H1 (cell line): Measurements from ENCODE around the gene PPIF. TPM values are rescaled to one million over a fixed set of nuclear protein-coding genes. Genes with fewer than 3 reads are reported as not detected.

Experiments used
- CTCF ChIA-PET: fragments of 300-600 bp; sonication (Branson Sonifier 250); formaldehyde crosslinking; loops from one replicate; lab custom pipeline; 2021; ENCODE audit not compliant: partially characterized antibody; lab: Charles Lee
- POLR2A ChIA-PET: fragments of 300-600 bp; sonication (Branson Sonifier 250); formaldehyde crosslinking; loops from one replicate; lab custom pipeline; 2021; ENCODE audit warnings: inconsistent platforms; ENCODE audit not compliant: partially characterized antibody; lab: Charles Lee
- DNase-seq, 2 experiments: peaks; one replicate each; pipeline versions ENCODE4 v3.0.0 to v3.0.0-alpha.2; 2010 to 2022; ENCODE audit warnings: low spot score in 2 of 2, low read depth in 1 of 2, mixed read lengths in 1 of 2
- FAIRE-seq: peaks from 2 replicates; lab custom pipeline; 2011; peaks lifted over from hg19 to GRCh38; lab: Jason Lieb, UNC
- H2AFZ ChIP-seq: 2 replicates; pipeline ENCODE4 v1.8.1; 2012; ENCODE audit warnings: low read length, inconsistent platforms
- H2AK5ac ChIP-seq: 2 replicates; pipeline ENCODE4 v1.6.1; 2013; ENCODE audit warnings: low read depth, low read length
- H2BK120ac ChIP-seq: replicated peaks from 2 replicates; pipeline ENCODE3; 2013; ENCODE audit warnings: low read depth, low read length, inconsistent platforms
- H2BK12ac ChIP-seq: 2 replicates; pipeline ENCODE4 v1.6.1; 2013; ENCODE audit warnings: low read depth, low read length
- H2BK15ac ChIP-seq: 2 replicates; pipeline ENCODE4 v1.6.1; 2013; ENCODE audit warnings: low read length
- H2BK20ac ChIP-seq: 2 replicates; pipeline ENCODE4 v1.6.1; 2013; ENCODE audit warnings: low read length
- H2BK5ac ChIP-seq: 2 replicates; pipeline ENCODE4 v1.6.1; 2013; ENCODE audit warnings: low read depth, low read length
- H3K14ac ChIP-seq: 2 replicates; pipeline ENCODE4 v1.6.1; 2013; ENCODE audit warnings: inconsistent platforms; ENCODE audit not compliant: insufficient read length
- H3K18ac ChIP-seq: 2 replicates; pipeline ENCODE4 v1.6.1; 2013; ENCODE audit warnings: low read length; ENCODE audit errors: extremely low read depth
- H3K23ac ChIP-seq: 2 replicates; pipeline ENCODE4 v1.6.1; 2013; ENCODE audit warnings: inconsistent platforms; ENCODE audit not compliant: insufficient read length
- H3K23me2 ChIP-seq: 2 replicates; pipeline ENCODE4 v1.6.1; 2013; ENCODE audit warnings: low read depth, low read length
- H3K27ac ChIP-seq: 2 replicates; pipeline ENCODE4 v1.6.1; 2011; ENCODE audit warnings: low read depth, low read length, inconsistent platforms
- H3K27me3 ChIP-seq, 4 experiments: replicated peaks in 1 of 4; 1 replicate in 1 of 4; 2 replicates in 3 of 4; pipeline versions ENCODE4 v1.6.1 to v1.8.1; 2011 to 2013; ENCODE audit warnings: low read length in 3 of 4, mild to moderate bottlenecking in 3 of 4, inconsistent platforms in 2 of 4, mixed read lengths in 2 of 4, moderate library complexity in 1 of 4; ENCODE audit not compliant: control insufficient read depth in 3 of 4, insufficient read depth in 3 of 4; ENCODE audit errors: extremely low read depth in 1 of 4
- H3K36me3 ChIP-seq, 4 experiments: 2 replicates each; pipeline versions ENCODE4 v1.6.1 to v1.8.1; 2011 to 2013; ENCODE audit warnings: mild to moderate bottlenecking in 4 of 4, low read length in 3 of 4, moderate library complexity in 2 of 4, control low read depth in 1 of 4, inconsistent platforms in 1 of 4; ENCODE audit not compliant: insufficient read depth in 4 of 4, control insufficient read depth in 2 of 4
- H3K4ac ChIP-seq: replicated peaks from 2 replicates; pipeline ENCODE3; 2013; ENCODE audit warnings: low read length, low read depth, mixed read lengths, inconsistent platforms; ENCODE audit not compliant: insufficient read length
- H3K4me1 ChIP-seq, 4 experiments: replicated peaks in 1 of 4; 1 replicate in 1 of 4; 2 replicates in 3 of 4; pipeline versions ENCODE4 v1.6.1 to v1.8.1; 2011 to 2013; ENCODE audit warnings: low read length in 3 of 4, inconsistent platforms in 2 of 4, mixed read lengths in 1 of 4; ENCODE audit not compliant: insufficient read depth in 4 of 4, control insufficient read depth in 3 of 4
- H3K4me2 ChIP-seq, 2 experiments: 2 replicates each; pipeline versions ENCODE4 v1.6.1 to v1.8.1; 2011 to 2013; ENCODE audit warnings: low read depth in 2 of 2, low read length in 2 of 2, control low read depth in 1 of 2, inconsistent platforms in 1 of 2, mild to moderate bottlenecking in 1 of 2; ENCODE audit not compliant: insufficient read depth in 1 of 2
- H3K4me3 ChIP-seq, 4 experiments: fragments of 200-600, 300-600 bp in 1 of 4; sonication (generic), shearing (Covaris generic), sonication (Bioruptor Twin) in 1 of 4; 2 replicates each; pipeline versions ENCODE4 v1.5.1 to v1.8.1; 2011 to 2016; ENCODE audit warnings: low read length in 4 of 4, low read depth in 3 of 4, control low read depth in 2 of 4, inconsistent platforms in 2 of 4, mild to moderate bottlenecking in 2 of 4, mixed read lengths in 1 of 4, moderate library complexity in 1 of 4; ENCODE audit not compliant: insufficient read depth in 2 of 4; ENCODE audit errors: extremely low read depth in 1 of 4
- H3K56ac ChIP-seq: replicated peaks from 2 replicates; pipeline ENCODE3; 2013; ENCODE audit warnings: low read depth, mild to moderate bottlenecking, mixed read lengths, low read length, inconsistent platforms; ENCODE audit not compliant: insufficient read length
- H3K79me1 ChIP-seq: 2 replicates; pipeline ENCODE4 v1.6.1; 2013; ENCODE audit warnings: low read depth, low read length, control low read depth
- H3K79me2 ChIP-seq, 2 experiments: 2 replicates each; pipeline versions ENCODE4 v1.6.1 to v1.8.1; 2012 to 2013; ENCODE audit warnings: low read length in 2 of 2, mild to moderate bottlenecking in 2 of 2, inconsistent platforms in 1 of 2; ENCODE audit not compliant: insufficient read depth in 2 of 2, control insufficient read depth in 1 of 2
- H3K9ac ChIP-seq, 4 experiments: replicated peaks in 1 of 4; 1 replicate in 1 of 4; 2 replicates in 3 of 4; pipeline versions ENCODE4 v1.6.1 to v1.8.1; 2011 to 2013; ENCODE audit warnings: low read depth in 3 of 4, low read length in 3 of 4, control low read depth in 2 of 4, mild to moderate bottlenecking in 2 of 4, moderate library complexity in 2 of 4, inconsistent platforms in 1 of 4; ENCODE audit errors: extremely low read depth in 1 of 4
- H3K9me3 ChIP-seq, 2 experiments: 2 replicates each; pipeline versions ENCODE4 v1.6.1 to v1.8.1; 2012 to 2013; ENCODE audit warnings: mild to moderate bottlenecking in 2 of 2, moderate library complexity in 2 of 2, control low read depth in 1 of 2, inconsistent platforms in 1 of 2, low read depth in 1 of 2, low read length in 1 of 2, mixed read lengths in 1 of 2; ENCODE audit not compliant: insufficient read depth in 2 of 2
- H4K20me1 ChIP-seq, 2 experiments: replicated peaks in 1 of 2; 2 replicates each; pipeline versions ENCODE3 to v1.8.1; 2011 to 2013; ENCODE audit warnings: inconsistent platforms in 2 of 2, low read length in 2 of 2, mild to moderate bottlenecking in 1 of 2; ENCODE audit not compliant: insufficient read depth in 2 of 2, control insufficient read depth in 1 of 2
- H4K5ac ChIP-seq: 2 replicates; pipeline ENCODE4 v1.6.1; 2013; ENCODE audit warnings: low read length, low read depth, mixed read lengths, inconsistent platforms; ENCODE audit not compliant: insufficient read length
- H4K8ac ChIP-seq: 2 replicates; pipeline ENCODE4 v1.8.0; 2013; ENCODE audit warnings: mild to moderate bottlenecking, moderate library complexity, low read length, inconsistent platforms; ENCODE audit not compliant: insufficient read depth; ENCODE audit errors: extremely low read depth
- H4K91ac ChIP-seq: replicated peaks from 2 replicates; pipeline ENCODE3; 2013; ENCODE audit warnings: low read length, mixed read lengths, inconsistent platforms; ENCODE audit not compliant: insufficient read length
- CHD1 ChIP-seq: IDR thresholded peaks from 2 replicates; pipeline ENCODE4 v1.6.1; 2012; ENCODE audit warnings: low read depth, low read length, improper control_type of control experiment
- CTBP2 ChIP-seq: IDR thresholded peaks from 2 replicates; pipeline ENCODE4 v1.7.0; 2011; ENCODE audit warnings: borderline replicate concordance, mild to moderate bottlenecking, moderate library complexity, mixed read lengths, low read length; ENCODE audit not compliant: insufficient read depth, insufficient read length
- EGR1 ChIP-seq: IDR thresholded peaks from 2 replicates; pipeline ENCODE4 v1.6.1; 2011; ENCODE audit warnings: low read depth, low read length, borderline replicate concordance
- GABPA ChIP-seq: IDR thresholded peaks from 2 replicates; pipeline ENCODE4 v1.6.1; 2011; ENCODE audit warnings: mild to moderate bottlenecking, low read length, moderate library complexity, borderline replicate concordance; ENCODE audit not compliant: insufficient read depth
- HDAC2 ChIP-seq, 2 experiments: fragments of 300-600 bp in 1 of 2; sonication (generic) in 1 of 2; IDR thresholded peaks; 2 replicates each; pipeline ENCODE4 v1.6.1; 2011 to 2012; ENCODE audit warnings: low read depth in 2 of 2, low read length in 2 of 2, mild to moderate bottlenecking in 2 of 2, moderate library complexity in 2 of 2, borderline replicate concordance in 1 of 2, inconsistent platforms in 1 of 2
- KDM5A ChIP-seq: fragments of 200-600 bp; IDR thresholded peaks from 2 replicates; pipeline ENCODE4 v1.7.1; 2012; ENCODE audit warnings: mild to moderate bottlenecking, low read length, inconsistent platforms, mixed read lengths
- POLR2A ChIP-seq, 2 experiments: IDR thresholded peaks; 1 replicate in 1 of 2; 2 replicates in 1 of 2; pipeline ENCODE4 v1.6.1; 2011; ENCODE audit warnings: low read depth in 2 of 2, low read length in 2 of 2, mild to moderate bottlenecking in 2 of 2; ENCODE audit errors: control extremely low read depth in 1 of 2
- POU5F1 ChIP-seq: IDR thresholded peaks from 2 replicates; pipeline ENCODE4 v1.6.1; 2011; ENCODE audit warnings: low read depth, mild to moderate bottlenecking, low read length, moderate library complexity
- RFX5 ChIP-seq: IDR thresholded peaks from 2 replicates; pipeline ENCODE4 v1.6.1; 2011; ENCODE audit warnings: low read depth, low read length, improper control_type of control experiment, borderline replicate concordance
- TCF12 ChIP-seq: IDR thresholded peaks from 2 replicates; pipeline ENCODE4 v1.6.1; 2011; ENCODE audit warnings: low read depth, mild to moderate bottlenecking, low read length
- WGBS, 2 experiments: shearing (Covaris generic) in 1 of 2; methylation state at CpG; one replicate each; pipeline versions ENCODE4 v1.1.6 to v1.1.7; 2013 to 2015; ENCODE audit warnings: low lambda C conversion rate in 2 of 2, mixed read lengths in 2 of 2, inconsistent platforms in 1 of 2, low coverage in 1 of 2, missing lambda C conversion rate in 1 of 2; ENCODE audit not compliant: insufficient replicate concordance in 2 of 2, insufficient coverage in 1 of 2, insufficient read length in 1 of 2; ENCODE audit errors: extremely low coverage in 1 of 2, missing lambda C conversion rate in 1 of 2; 5-methylcytosine and 5-hydroxymethylcytosine counted together
- polyA plus RNA-seq, 7 experiments: library from polyadenylated mRNA; depleted of rRNA in 3 of 7; stranded (reverse) in 5 of 7; unstranded in 2 of 7; fragments of >200 nt in 5 of 7; fragments of 200-250 nt in 2 of 7; gene quantifications; 1 replicate in 5 of 7; 2 replicates in 1 of 7; 4 replicates in 1 of 7; pipeline versions ENCODE4 v1.2.1 to v1.2.3, GENCODE V29; 2011 to 2013; ENCODE audit warnings: missing spikeins in 2 of 7, mixed read lengths in 2 of 7
- total RNA-seq: library from RNA; stranded (reverse); fragmentation: NEBNext Ultra II Directional; extraction: Animal tissue kit (Norgen Biotek cat#: 25700); gene quantifications from 2 replicates; pipeline ENCODE4 v1.2.1, GENCODE V29; 2021
- TF ChIP-seq, protein P1 (sequence below): IDR thresholded peaks from 2 replicates; pipeline ENCODE4 v1.6.1; 2011; ENCODE audit warnings: low read depth, mild to moderate bottlenecking, low read length; ENCODE audit not compliant: insufficient read depth

The PPIF gene
- total and polyA plus RNA-seq, 2 of the 8 experiments (the other 6 are each of a cell fraction or from before 2014, with no cell fraction given) = 70.2 to 77.6 TPM

GRCh38 chr10:79401015-79401921 is 54.0 kb downstream of the PPIF start:
- Histone ChIP-seq H3K79me1 (no peaks in the 10 kb centered on the region), H4K5ac (no peak overlapping the region), H2BK120ac (no peak overlapping the region), H3K79me2 (no peaks in the 10 kb centered on the region), H4K8ac (peak overlapping the region; percentile 1; the same call in 1 of the 2 replicates), H2BK12ac (no peak overlapping the region), H2AFZ (no peak overlapping the region), H3K23ac (no peak overlapping the region), H3K56ac (no peak overlapping the region), H3K4me3 (no peak overlapping the region), H2BK15ac (no peak overlapping the region), H3K27ac (no peak overlapping the region), H3K9ac (no peak overlapping the region), H2BK20ac (no peak overlapping the region), H2AK5ac (no peak overlapping the region), H3K36me3 (no peaks in the 10 kb centered on the region), H3K27me3 (no peaks in the 10 kb centered on the region; a peak in 1 of 7 replicates), H4K20me1 (no peaks in the 10 kb centered on the region), H4K91ac (peak overlapping the region; percentile 29), H2BK5ac (no peak overlapping the region), H3K9me3 (no peaks in the 10 kb centered on the region), H3K14ac (no peak overlapping the region), H3K4ac (no peak overlapping the region), H3K23me2 (peaks cover 5% of the 10 kb centered on the region; the same call in 1 of the 2 replicates), H3K4me2 (no peak overlapping the region), H3K4me1 (peaks cover 8 to 34% (median 17%) of the 10 kb centered on the region in 4 experiments), H3K18ac (no peak overlapping the region)
- WGBS, 2 experiments = 90% methylated on average over 23 of the region's 23 CpGs; no CpG with 5 or more reads in 1 of the 2 experiments
- DNase-seq (no peak), FAIRE-seq (no peak)
- ChIA-PET CTCF (interaction anchor here (0.7 to 13.1 kb wide), 29 partner anchors 8 to 120 kb away, joined by 3 to 100 read pairs (median 6); partner anchors contain the start of gene ZCCHC24), POLR2A (interaction anchor here (0.8 to 1.1 kb wide), 2 partner anchors 12 to 43 kb away, joined by 4 read pairs; no protein-coding TSS in a partner anchor)
- TF ChIP-seq TCF12 = no peak
- TF ChIP-seq KDM5A = no peak
- TF ChIP-seq EGR1 = no peak
- no peak for TF ChIP-seq CTBP2
- TF ChIP-seq HDAC2 (IDR thresholded peaks at IDR 0.05; ENCODE audit: borderline replicate concordance in 1 of 2, low read depth in 2 of 2, low read length in 2 of 2) = no peak
- no peak for TF ChIP-seq CHD1
- TF ChIP-seq RFX5 = no peak
- TF ChIP-seq, protein P1, sequence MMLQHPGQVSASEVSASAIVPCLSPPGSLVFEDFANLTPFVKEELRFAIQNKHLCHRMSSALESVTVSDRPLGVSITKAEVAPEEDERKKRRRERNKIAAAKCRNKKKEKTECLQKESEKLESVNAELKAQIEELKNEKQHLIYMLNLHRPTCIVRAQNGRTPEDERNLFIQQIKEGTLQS = no peak
- TF ChIP-seq GABPA = no peak
- TF ChIP-seq POLR2A (IDR thresholded peaks at IDR 0.05; ENCODE audit: control extremely low read depth in 1 of 2, low read depth in 2 of 2, low read length in 2 of 2) = no peak
- TF ChIP-seq POU5F1 = no peak
